PC-9 (cell line): ENCODE data around the gene HSD17B4. TPM values are rescaled to one million over a fixed set of nuclear protein-coding genes. Genes with fewer than 3 reads are reported as not detected.

ENCODE experiments used
- BruUV-seq: library from RNA; stranded (reverse); fragments of 400-500 nt; replicated peaks from 2 replicates; lab custom pipeline; 2021; lab: Mats Ljungman, UMichigan
- CTCF ChIA-PET: fragments of 300-600 bp; sonication (Branson Sonifier 250); formaldehyde crosslinking; loops from one replicate; lab custom pipeline; 2022; ENCODE audit warnings: antibody characterized with exemption; lab: Charles Lee
- POLR2A ChIA-PET: fragments of 300-600 bp; sonication (Branson Sonifier 250); formaldehyde crosslinking; loops from one replicate; lab custom pipeline; 2022; ENCODE audit warnings: antibody characterized with exemption; ENCODE audit not compliant: unreplicated experiment; lab: Charles Lee
- DNase-seq, 2 experiments: peaks; one replicate each; pipeline versions ENCODE4 v3.0.0 to v3.0.0-alpha.2; 2015 to 2022; ENCODE audit warnings: mixed read lengths in 1 of 2
- H2AFZ ChIP-seq: fragments of 200-600 bp; sonication (generic); 2 replicates; pipeline ENCODE4 v1.8.1; 2017; ENCODE audit warnings: antibody characterized with exemption
- H3F3A ChIP-seq: fragments of 200-600 bp; sonication (generic); 2 replicates; pipeline ENCODE4 v1.8.1; 2017; ENCODE audit warnings: antibody characterized with exemption, mild to moderate bottlenecking, low read depth; ENCODE audit not compliant: insufficient read depth
- H3K27ac ChIP-seq: fragments of 200-600 bp; sonication (generic); 2 replicates; pipeline ENCODE4 v1.6.1; 2016; ENCODE audit warnings: mixed run types
- H3K27me3 ChIP-seq: fragments of 200-600 bp; sonication (generic); 2 replicates; pipeline ENCODE4 v1.6.1; 2016; ENCODE audit warnings: low read depth, mixed run types; ENCODE audit not compliant: insufficient read depth
- H3K36me3 ChIP-seq: fragments of 200-600 bp; sonication (generic); 2 replicates; pipeline ENCODE4 v1.6.1; 2016; ENCODE audit warnings: low read depth, mixed run types
- H3K4me1 ChIP-seq: fragments of 200-600 bp; sonication (generic); replicated peaks from 2 replicates; pipeline ENCODE4 v1.6.1; 2016; ENCODE audit warnings: mixed run types; ENCODE audit not compliant: insufficient read depth
- H3K4me2 ChIP-seq: fragments of 200-600 bp; sonication (generic); 2 replicates; pipeline ENCODE4 v1.6.1; 2017; ENCODE audit warnings: mixed run types
- H3K4me3 ChIP-seq: fragments of 200-600 bp; sonication (generic); 2 replicates; pipeline ENCODE4 v1.6.1; 2016; ENCODE audit warnings: mixed run types
- H3K79me2 ChIP-seq: fragments of 200-600 bp; sonication (generic); 2 replicates; pipeline ENCODE4 v1.6.1; 2017; ENCODE audit warnings: low read depth, mixed run types
- H3K9me2 ChIP-seq: fragments of 200-600 bp; sonication (generic); 2 replicates; pipeline ENCODE4 v1.8.1; 2017; ENCODE audit warnings: mild to moderate bottlenecking; ENCODE audit not compliant: insufficient read depth
- H3K9me3 ChIP-seq: fragments of 200-600 bp; sonication (generic); 2 replicates; pipeline ENCODE4 v1.8.1; 2016; ENCODE audit warnings: low read depth; ENCODE audit not compliant: insufficient read depth
- H4K20me1 ChIP-seq: fragments of 200-600 bp; sonication (generic); 2 replicates; pipeline ENCODE4 v1.8.1; 2017; ENCODE audit not compliant: insufficient read depth
- CTCF ChIP-seq: fragments of 200-600 bp; sonication (generic); conservative IDR thresholded peaks from 2 replicates; pipeline ENCODE4 v1.6.1; 2017; ENCODE audit warnings: mixed run types, antibody characterized with exemption, mild to moderate bottlenecking, moderate library complexity
- EZH2 ChIP-seq: fragments of 200-600 bp; sonication (generic); IDR thresholded peaks from 2 replicates; pipeline ENCODE4 v1.8.0; 2017; ENCODE audit warnings: antibody characterized with exemption, low read depth
- intact Hi-C: fragments of 100-400 bp; cut with micrococcal nuclease; formaldehyde crosslinking; loops from one replicate; pipeline ENCODE4 v1.10.0; 2022; ENCODE audit not compliant: unreplicated experiment
- total RNA-seq: library from RNA; stranded (reverse); gene quantifications from 2 replicates; pipeline ENCODE4 v1.2.3, GENCODE V29; 2021

Gene HSD17B4
- total RNA-seq, 1 experiment from 2014 or later: 148 TPM

- Histone ChIP-seq H3K4me3 (no peak overlapping the region), H3K9me2 (no peaks in the 10 kb centered on the region), H3K4me1 (peaks cover 14% of the 10 kb centered on the region; the same call in 1 of the 2 replicates), H3F3A (no peaks in the 10 kb centered on the region), H4K20me1 (no peaks in the 10 kb centered on the region), H3K9me3 (no peaks in the 10 kb centered on the region), H2AFZ (no peak overlapping the region), H3K27ac (no peak overlapping the region), H3K4me2 (no peak overlapping the region), H3K27me3 (no peaks in the 10 kb centered on the region), H3K36me3 (no peaks in the 10 kb centered on the region), H3K79me2 (no peaks in the 10 kb centered on the region)
- DNase-seq: no peak
- no TSS peak for BruUV-seq
- TF ChIP-seq EZH2 (no peak), CTCF (no peak)
- ChIA-PET POLR2A (no interaction called here), CTCF (interaction anchor here (0.6 to 2.0 kb wide), 4 partner anchors 54 to 422 kb away, joined by 4 to 13 read pairs (median 7); partner anchors contain the start of genes DTWD2 and TNFAIP8)
- intact Hi-C loops: loop anchor here (5.0 to 10.0 kb wide), 2 partner anchors 88 to 226 kb away; no protein-coding TSS in a partner anchor
Observed at GRCh38 chr5:119410448-119411159, 41.7 kb upstream of the HSD17B4 start.

- Histone ChIP-seq H3K4me3 (peak overlapping the region; percentile 59), H3K4me1 (peaks cover 14% of the 10 kb centered on the region; the same call in 1 of the 2 replicates), H3K27me3 (no peaks in the 10 kb centered on the region), H2AFZ (peak overlapping the region; percentile 85), H3K9me3 (no peaks in the 10 kb centered on the region), H3K27ac (no peak overlapping the region), H4K20me1 (no peaks in the 10 kb centered on the region), H3K79me2 (no peaks in the 10 kb centered on the region), H3K36me3 (no peaks in the 10 kb centered on the region), H3K4me2 (peak overlapping the region; percentile 76), H3K9me2 (no peaks in the 10 kb centered on the region), H3F3A (no peaks in the 10 kb centered on the region)
- ChIA-PET POLR2A (interaction anchor here (0.8 kb wide), 1 partner anchor 423 kb away, joined by 29 read pairs; the partner anchor contains the start of gene DTWD2), CTCF (interaction anchor here (0.6 to 2.0 kb wide), 9 partner anchors 24 to 424 kb away, joined by 3 to 13 read pairs (median 6); partner anchors contain the start of genes DMXL1, DTWD2 and TNFAIP8)
- intact Hi-C loops: loop anchor here (1.0 to 10.0 kb wide), 7 partner anchors 55 to 423 kb away; partner anchors contain the start of genes DMXL1, DTWD2 and TNFAIP8
- TF ChIP-seq EZH2: no peak
- peak; percentile 88 for TF ChIP-seq CTCF
- no TSS peak for BruUV-seq
- DNase-seq: peak; percentile 36 to 61
Observed at GRCh38 chr5:119411361-119412278, 40.7 kb upstream of the HSD17B4 start.
